CD14-positive monocyte (primary cell): Measurements from ENCODE around the gene PIGV. TPM values are rescaled to one million over a fixed set of nuclear protein-coding genes. Genes with fewer than 3 reads are reported as not detected.

Experiments
- DNase-seq, 3 donors: peaks; one replicate each; pipeline ENCODE4 v3.0.0-alpha.2; 2011 to 2022
- H2AFZ ChIP-seq: 2 replicates; pipeline ENCODE4 v1.6.0; 2012; ENCODE audit warnings: mild to moderate bottlenecking, low read depth, low read length, inconsistent platforms; ENCODE audit not compliant: insufficient read depth, poor library complexity, severe bottlenecking
- H3K27ac ChIP-seq, 2 donors: 1 replicate in 1 of 2; 2 replicates in 1 of 2; pipeline ENCODE4 v1.5.1; 2012 to 2013; ENCODE audit warnings: low read length in 2 of 2, control low read depth in 1 of 2, inconsistent platforms in 1 of 2, low read depth in 1 of 2, mild to moderate bottlenecking in 1 of 2
- H3K27me3 ChIP-seq, 2 donors: one replicate each; pipeline versions ENCODE4 v1.6.0 to v1.6.1; 2011 to 2013; ENCODE audit warnings: low read length in 2 of 2; ENCODE audit not compliant: control insufficient read depth in 2 of 2, insufficient read depth in 2 of 2
- H3K36me3 ChIP-seq, 2 donors: replicated peaks in 1 of 2; 1 replicate in 1 of 2; 2 replicates in 1 of 2; pipeline versions ENCODE4 v1.5.1 to v1.6.1; 2012 to 2013; ENCODE audit warnings: low read length in 2 of 2, control low read depth in 1 of 2, inconsistent platforms in 1 of 2, mild to moderate bottlenecking in 1 of 2; ENCODE audit not compliant: insufficient read depth in 2 of 2, control insufficient read depth in 1 of 2
- H3K4me1 ChIP-seq, 2 donors: 1 replicate in 1 of 2; 2 replicates in 1 of 2; pipeline versions ENCODE4 v1.5.1 to v1.6.1; 2012 to 2013; ENCODE audit warnings: low read length in 2 of 2, control low read depth in 1 of 2, inconsistent platforms in 1 of 2, mild to moderate bottlenecking in 1 of 2, moderate library complexity in 1 of 2; ENCODE audit not compliant: insufficient read depth in 2 of 2, control insufficient read depth in 1 of 2
- H3K4me2 ChIP-seq: replicated peaks from 2 replicates; pipeline ENCODE3; 2012; ENCODE audit warnings: low read length, moderate library complexity, mild to moderate bottlenecking; ENCODE audit not compliant: poor library complexity, severe bottlenecking; ENCODE audit errors: extremely low read depth
- H3K4me3 ChIP-seq, 3 experiments: fragments of 200-600 bp in 1 of 3; sonication (generic) in 1 of 3; replicated peaks in 1 of 3; 1 replicate in 2 of 3; 2 replicates in 1 of 3; pipeline ENCODE4 v1.5.1; 2011 to 2013; ENCODE audit warnings: low read length in 3 of 3, mild to moderate bottlenecking in 3 of 3, control low read depth in 2 of 3, low read depth in 2 of 3, inconsistent platforms in 1 of 3, moderate library complexity in 1 of 3
- H3K79me2 ChIP-seq: 2 replicates; pipeline ENCODE4 v1.6.0; 2012; ENCODE audit warnings: mild to moderate bottlenecking, control low read depth, inconsistent platforms, low read length, moderate library complexity; ENCODE audit not compliant: insufficient read depth
- H3K9ac ChIP-seq: 2 replicates; pipeline ENCODE4 v1.6.0; 2017; ENCODE audit warnings: low read length, mild to moderate bottlenecking; ENCODE audit not compliant: insufficient read depth, poor library complexity, severe bottlenecking
- H3K9me3 ChIP-seq, 2 donors: replicated peaks in 1 of 2; 1 replicate in 1 of 2; 2 replicates in 1 of 2; pipeline versions ENCODE4 v1.5.1 to v1.6.1; 2012 to 2013; ENCODE audit warnings: low read length in 2 of 2, control low read depth in 1 of 2; ENCODE audit not compliant: control insufficient read depth in 1 of 2, insufficient read depth in 1 of 2
- H4K20me1 ChIP-seq: 2 replicates; pipeline ENCODE4 v1.6.0; 2012; ENCODE audit warnings: mild to moderate bottlenecking, low read length, control low read depth, moderate library complexity; ENCODE audit not compliant: insufficient read depth
- H3K27ac Mint-ChIP-seq, 7 donors: one replicate each; pipeline ENCODE4 v1.8.0; 2020; ENCODE audit warnings: mild to moderate bottlenecking in 7 of 7, mixed read lengths in 7 of 7, moderate library complexity in 6 of 7, inconsistent platforms in 2 of 7
- H3K27me3 Mint-ChIP-seq, 3 donors: one replicate each; pipeline ENCODE4 v1.8.0; 2021 to 2022; ENCODE audit warnings: low read depth in 3 of 3, mild to moderate bottlenecking in 3 of 3, mixed read lengths in 3 of 3, moderate library complexity in 3 of 3, inconsistent platforms in 1 of 3
- H3K36me3 Mint-ChIP-seq, 2 donors: one replicate each; pipeline ENCODE4 v1.8.0; 2020; ENCODE audit warnings: mixed read lengths in 2 of 2, inconsistent platforms in 1 of 2, mild to moderate bottlenecking in 1 of 2
- H3K4me1 Mint-ChIP-seq: one replicate; pipeline ENCODE4 v1.8.0; 2020; ENCODE audit warnings: mild to moderate bottlenecking, mixed read lengths
- H3K4me3 Mint-ChIP-seq, 2 donors: one replicate each; pipeline ENCODE4 v1.8.0; 2020; ENCODE audit warnings: mild to moderate bottlenecking in 2 of 2, mixed read lengths in 2 of 2, moderate library complexity in 1 of 2
- H3K9me3 Mint-ChIP-seq, 7 donors: one replicate each; pipeline ENCODE4 v1.8.0; 2020 to 2022; ENCODE audit warnings: mixed read lengths in 7 of 7, mild to moderate bottlenecking in 6 of 7, moderate library complexity in 6 of 7, inconsistent platforms in 2 of 7
- WGBS: methylation state at CpG from one replicate; pipeline ENCODE4 v1.1.5; 2013; ENCODE audit warnings: missing lambda C conversion rate; ENCODE audit not compliant: insufficient coverage; 5-methylcytosine and 5-hydroxymethylcytosine counted together
- intact Hi-C, 2 donors: fragments of 100-400 bp; cut with micrococcal nuclease; formaldehyde crosslinking; loops; one replicate each; pipeline versions ENCODE4 v1.15.0 to v1.15.1; 2023
- polyA plus RNA-seq, 3 donors: library from polyadenylated mRNA; depleted of rRNA in 1 of 3; unstranded in 2 of 3; stranded (reverse) in 1 of 3; fragments of 300-500 nt in 2 of 3; fragments of >200 nt in 1 of 3; fragmentation: Illumina TruSeq in 2 of 3; gene quantifications; 1 replicate in 2 of 3; 2 replicates in 1 of 3; pipeline ENCODE4 v1.2.3, GENCODE V29; 2012 to 2021
- TF ChIP-seq, protein P1 (sequence below): fragments of 200-600 bp; IDR thresholded peaks from one replicate; pipeline ENCODE4 v1.8.0; 2022; ENCODE audit warnings: antibody characterized with exemption, mild to moderate bottlenecking

Gene PIGV
- polyA plus RNA-seq, 3 donors, result 5.7 to 9.5 (median 8.3) TPM

DNA sequence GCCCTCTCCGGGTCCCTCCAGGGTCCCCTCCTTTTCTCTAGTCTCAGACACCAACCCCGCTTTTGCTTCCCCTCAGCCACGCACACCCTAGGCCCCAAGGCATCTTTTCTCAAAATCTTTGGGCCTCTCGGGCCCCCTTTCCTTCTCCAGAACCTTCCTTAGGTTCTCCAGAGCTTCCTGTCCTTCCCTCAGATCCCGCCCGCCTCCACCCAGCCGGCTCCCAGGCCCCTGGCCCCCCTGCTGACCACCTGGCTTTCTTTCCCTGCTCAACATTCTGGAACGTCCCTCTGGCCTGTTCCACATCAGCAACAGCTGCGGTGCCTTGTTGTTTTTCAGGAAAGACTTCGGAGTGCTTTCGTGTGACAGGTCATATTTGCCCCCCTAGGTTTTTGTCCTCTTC lies 39.9 kb downstream of the PIGV start:
- Mint-ChIP-seq H3K4me1 (peaks cover 65% of the 10 kb centered on the region), H3K27me3 (peaks cover 2 to 3% (median 2%) of the 10 kb centered on the region in 3 donors), H3K9me3 (peaks cover 0 to 2% (median 0%) of the 10 kb centered on the region in 7 donors), H3K36me3 (peaks cover 19 to 28% of the 10 kb centered on the region in 2 donors), H3K4me3 (peak overlapping the region; percentile 83 to 92), H3K27ac (peak overlapping the region; percentile 78 to 94 (median 89))
- H3K4me2 ChIP-seq, result peak overlapping the region; percentile 71
- H3K27ac ChIP-seq, result no peak overlapping the region
- no peaks in the 10 kb centered on the region for H3K27me3 ChIP-seq
- TF ChIP-seq, protein P1, sequence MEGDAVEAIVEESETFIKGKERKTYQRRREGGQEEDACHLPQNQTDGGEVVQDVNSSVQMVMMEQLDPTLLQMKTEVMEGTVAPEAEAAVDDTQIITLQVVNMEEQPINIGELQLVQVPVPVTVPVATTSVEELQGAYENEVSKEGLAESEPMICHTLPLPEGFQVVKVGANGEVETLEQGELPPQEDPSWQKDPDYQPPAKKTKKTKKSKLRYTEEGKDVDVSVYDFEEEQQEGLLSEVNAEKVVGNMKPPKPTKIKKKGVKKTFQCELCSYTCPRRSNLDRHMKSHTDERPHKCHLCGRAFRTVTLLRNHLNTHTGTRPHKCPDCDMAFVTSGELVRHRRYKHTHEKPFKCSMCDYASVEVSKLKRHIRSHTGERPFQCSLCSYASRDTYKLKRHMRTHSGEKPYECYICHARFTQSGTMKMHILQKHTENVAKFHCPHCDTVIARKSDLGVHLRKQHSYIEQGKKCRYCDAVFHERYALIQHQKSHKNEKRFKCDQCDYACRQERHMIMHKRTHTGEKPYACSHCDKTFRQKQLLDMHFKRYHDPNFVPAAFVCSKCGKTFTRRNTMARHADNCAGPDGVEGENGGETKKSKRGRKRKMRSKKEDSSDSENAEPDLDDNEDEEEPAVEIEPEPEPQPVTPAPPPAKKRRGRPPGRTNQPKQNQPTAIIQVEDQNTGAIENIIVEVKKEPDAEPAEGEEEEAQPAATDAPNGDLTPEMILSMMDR, result no peak
- H3K9me3 ChIP-seq, result no peaks in the 10 kb centered on the region
- H3K9ac ChIP-seq, result no peak overlapping the region
- peaks cover 46 to 62% of the 10 kb centered on the region in 2 donors for H3K4me1 ChIP-seq
- H2AFZ ChIP-seq, result no peak overlapping the region
- DNase-seq, result no peak
- WGBS, result 59% methylated on average over 8 of the region's 11 CpGs
- peaks cover 45% of the 10 kb centered on the region for H3K79me2 ChIP-seq
- peaks cover 9 to 11% of the 10 kb centered on the region in 2 donors for H3K36me3 ChIP-seq
- H4K20me1 ChIP-seq, result peaks cover 44% of the 10 kb centered on the region
- H3K4me3 ChIP-seq, result peak overlapping the region in 2 of 3 experiments; percentile 55 to 70
- intact Hi-C loops, result loop anchor here in 1 of 2 donors (5.0 kb wide), 1 partner anchor 35 kb away; the partner anchor contains the start of gene SFN

DNA sequence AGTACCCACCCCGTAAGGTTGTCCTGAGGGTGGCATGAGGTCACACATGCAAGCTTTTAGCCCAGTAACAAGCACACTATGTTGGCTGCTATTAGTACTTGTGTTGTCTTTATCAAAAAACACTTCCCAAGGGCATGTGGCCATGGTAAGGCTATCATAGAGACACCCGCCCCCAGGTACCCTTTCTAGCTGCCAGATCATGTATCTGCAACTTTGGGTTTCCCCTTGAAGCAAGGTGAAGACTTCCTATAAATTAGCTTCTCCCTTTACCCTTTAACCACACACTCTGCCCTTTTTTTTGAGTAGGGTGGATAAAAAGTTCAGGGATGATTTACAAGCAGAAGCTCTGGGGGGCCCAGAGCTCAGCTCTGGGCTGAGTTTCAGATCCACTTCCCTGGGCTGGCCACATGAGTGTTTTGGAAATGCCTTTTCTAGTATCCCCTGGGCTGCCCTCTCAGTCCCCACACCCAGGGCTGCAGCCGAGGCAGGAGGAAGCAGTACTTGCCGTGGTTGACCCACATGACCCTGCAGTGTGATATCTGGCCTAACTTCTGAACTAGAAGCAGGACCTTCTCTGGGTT lies 40.8 kb downstream of the PIGV start:
- TF ChIP-seq, protein P1, result no peak
- Mint-ChIP-seq H3K36me3 (peaks cover 25 to 37% of the 10 kb centered on the region in 2 donors), H3K4me1 (peaks cover 70% of the 10 kb centered on the region), H3K9me3 (no peaks in the 10 kb centered on the region), H3K27ac (peak overlapping the region; percentile 86 to 96 (median 91)), H3K4me3 (peak overlapping the region; percentile 66 to 92), H3K27me3 (peaks cover 2 to 3% (median 2%) of the 10 kb centered on the region in 3 donors)
- intact Hi-C loops, result loop anchor here in 1 of 2 donors (5.0 kb wide), 1 partner anchor 34 kb away; the partner anchor contains the start of gene SFN
- peak overlapping the region; percentile 55 for H3K4me2 ChIP-seq
- H2AFZ ChIP-seq, result no peak overlapping the region
- H3K27ac ChIP-seq, result peak overlapping the region; percentile 75 to 81
- H3K9ac ChIP-seq, result no peak overlapping the region
- H3K79me2 ChIP-seq, result peaks cover 45% of the 10 kb centered on the region
- H4K20me1 ChIP-seq, result peaks cover 44% of the 10 kb centered on the region
- peak; percentile 59 to 81 (median 61) for DNase-seq
- H3K27me3 ChIP-seq, result no peaks in the 10 kb centered on the region
- H3K4me1 ChIP-seq, result peaks cover 54 to 67% of the 10 kb centered on the region in 2 donors
- H3K4me3 ChIP-seq, result peak overlapping the region in 1 of 3 experiments; percentile 59
- WGBS, result 0% methylated on average over 2 of the region's 4 CpGs
- H3K36me3 ChIP-seq, result peaks cover 14 to 16% of the 10 kb centered on the region in 2 donors
- H3K9me3 ChIP-seq, result no peaks in the 10 kb centered on the region
